ENCODE results near the gene ZNF346.

- TF ChIP-seq CTCF (IDR thresholded peaks at IDR 0.05; ENCODE audit: poor library complexity) (no peak), EZH2 (IDR thresholded peaks at IDR 0.05; ENCODE audit: borderline replicate concordance) (no peak), EZH2phosphoT487 (IDR thresholded peaks at IDR 0.05; ENCODE audit: low read depth, severe bottlenecking, unreplicated experiment) (no peak)
These were observed 13.8 kb upstream of the ZNF346 start for GRCh38 chr5:177008716-177009115.
